Calu3 (cell line): ENCODE measurements around the gene NEDD9. TPM values are rescaled to one million over a fixed set of nuclear protein-coding genes. Genes with fewer than 3 reads are reported as not detected.

ENCODE experiments used
- BruUV-seq: library from RNA; stranded (reverse); fragments of 400-500 nt; replicated peaks from 2 replicates; lab custom pipeline; 2021; lab: Mats Ljungman, UMichigan
- CTCF ChIA-PET: fragments of 300-600 bp; sonication (Branson Sonifier 250); formaldehyde crosslinking; loops from one replicate; lab custom pipeline; 2022; ENCODE audit warnings: antibody characterized with exemption; lab: Charles Lee
- DNase-seq: peaks from one replicate; pipeline ENCODE4 v3.0.0; 2022
- H3K27ac Mint-ChIP-seq: one replicate; pipeline ENCODE4 v1.8.0; 2022; ENCODE audit warnings: mixed read lengths; ENCODE audit not compliant: unreplicated experiment
- H3K27me3 Mint-ChIP-seq: one replicate; pipeline ENCODE4 v1.8.0; 2022; ENCODE audit warnings: mixed read lengths; ENCODE audit not compliant: unreplicated experiment
- H3K36me3 Mint-ChIP-seq: one replicate; pipeline ENCODE4 v1.8.0; 2022; ENCODE audit warnings: mild to moderate bottlenecking, moderate library complexity, mixed read lengths; ENCODE audit not compliant: insufficient read depth, unreplicated experiment
- H3K4me1 Mint-ChIP-seq: one replicate; pipeline ENCODE4 v1.8.0; 2022; ENCODE audit warnings: mild to moderate bottlenecking, low read depth, mixed read lengths; ENCODE audit not compliant: unreplicated experiment
- H3K4me3 Mint-ChIP-seq: one replicate; pipeline ENCODE4 v1.8.0; 2022; ENCODE audit warnings: mild to moderate bottlenecking, low read depth, moderate library complexity, mixed read lengths; ENCODE audit not compliant: unreplicated experiment
- H3K9me3 Mint-ChIP-seq: one replicate; pipeline ENCODE4 v1.8.0; 2022; ENCODE audit warnings: low read depth, mixed read lengths; ENCODE audit not compliant: unreplicated experiment
- CTCF ChIP-seq: fragments of 200-600 bp; IDR thresholded peaks from one replicate; pipeline ENCODE4 v1.8.0; 2022; ENCODE audit warnings: antibody characterized with exemption; ENCODE audit not compliant: unreplicated experiment
- intact Hi-C: fragments of 100-400 bp; cut with micrococcal nuclease; formaldehyde crosslinking; loops from one replicate; pipeline ENCODE4 v1.10.0; 2022; ENCODE audit not compliant: unreplicated experiment
- total RNA-seq: library from RNA; stranded (reverse); gene quantifications from 2 replicates; pipeline ENCODE4 v1.2.3, GENCODE V29; 2022

Gene NEDD9
- total RNA-seq, 1 experiment from 2014 or later: 28.1 TPM

DNA sequence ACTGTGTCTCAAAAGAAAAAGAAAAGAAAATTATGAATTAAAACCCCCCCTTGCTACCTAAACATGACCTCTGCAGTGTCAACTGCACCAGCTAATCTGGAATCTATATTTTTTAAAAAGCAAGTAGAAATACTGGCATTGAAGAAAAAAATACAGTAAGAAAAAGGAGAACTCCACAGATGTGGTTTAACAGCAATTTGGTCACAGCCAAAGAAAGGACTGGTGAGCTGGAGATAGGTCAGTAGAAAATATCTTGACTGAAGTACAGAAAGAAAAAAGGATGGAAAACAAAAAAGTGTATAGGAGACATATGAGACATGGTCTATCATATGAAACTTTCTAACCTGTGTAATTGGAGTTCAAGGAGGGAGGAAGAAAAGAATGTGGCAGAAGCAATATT, 76.9 kb downstream of the NEDD9 start:
- Mint-ChIP-seq H3K36me3 (peaks cover 5% of the 10 kb centered on the region), H3K4me1 (peaks cover under 1% of the 10 kb centered on the region), H3K27ac (no peak overlapping the region), H3K9me3 (no peaks in the 10 kb centered on the region), H3K4me3 (no peak overlapping the region), H3K27me3 (no peaks in the 10 kb centered on the region)
- CTCF ChIA-PET: no interaction called here
- no peak for DNase-seq
- intact Hi-C loops: no loop called here
- BruUV-seq: no TSS peak
- TF ChIP-seq CTCF: no peak

GRCh38 chr6:11153447-11153846, 79.0 kb downstream of the NEDD9 start:
- CTCF ChIA-PET: no interaction called here
- BruUV-seq: no TSS peak
- DNase-seq: no peak
- Mint-ChIP-seq H3K27ac (no peak overlapping the region), H3K9me3 (no peaks in the 10 kb centered on the region), H3K4me1 (no peaks in the 10 kb centered on the region), H3K36me3 (peaks cover 5% of the 10 kb centered on the region), H3K4me3 (no peak overlapping the region), H3K27me3 (no peaks in the 10 kb centered on the region)
- intact Hi-C loops: no loop called here
- TF ChIP-seq CTCF: no peak

- H3K4me1 Mint-ChIP-seq: no peaks in the 10 kb centered on the region
- TF ChIP-seq CTCF: no peak
- BruUV-seq: no TSS peak
- H3K9me3 Mint-ChIP-seq: no peaks in the 10 kb centered on the region
- no peak overlapping the region for H3K4me3 Mint-ChIP-seq
- H3K36me3 Mint-ChIP-seq: peaks cover 5% of the 10 kb centered on the region
- CTCF ChIA-PET: no interaction called here
- no peak overlapping the region for H3K27ac Mint-ChIP-seq
- no peak for DNase-seq
- no peaks in the 10 kb centered on the region for H3K27me3 Mint-ChIP-seq
- intact Hi-C loops: no loop called here
Observed at GRCh38 chr6:11152581-11152980, 79.9 kb downstream of the NEDD9 start.

DNA sequence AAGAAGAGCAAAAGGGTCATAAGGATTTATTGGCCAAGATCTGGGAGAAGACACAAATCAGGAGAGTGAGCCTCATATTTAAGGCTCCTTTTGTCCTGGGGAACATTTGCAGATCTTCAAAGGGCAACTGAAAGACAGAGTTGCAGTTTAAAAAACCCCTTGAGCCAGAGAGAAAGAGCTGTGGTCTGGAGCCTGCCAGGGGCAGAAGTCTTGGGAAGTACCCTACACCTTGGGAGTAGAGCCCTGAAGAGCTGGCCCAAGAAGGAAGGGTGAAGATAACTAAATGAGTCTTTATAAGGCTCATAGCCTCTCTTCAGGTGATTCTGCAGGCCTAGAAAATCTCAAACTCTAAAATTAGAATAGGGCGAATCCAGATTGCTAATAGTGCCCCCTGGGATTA, 81.0 kb downstream of the NEDD9 start:
- Mint-ChIP-seq H3K36me3 (peaks cover 5% of the 10 kb centered on the region), H3K9me3 (no peaks in the 10 kb centered on the region), H3K27me3 (no peaks in the 10 kb centered on the region), H3K27ac (no peak overlapping the region), H3K4me3 (no peak overlapping the region), H3K4me1 (no peaks in the 10 kb centered on the region)
- no peak for DNase-seq
- intact Hi-C loops: no loop called here
- no TSS peak for BruUV-seq
- CTCF ChIA-PET: no interaction called here
- no peak for TF ChIP-seq CTCF
